K562 (cell line): Measurements from ENCODE around the gene MT1X. TPM values are rescaled to one million over a fixed set of nuclear protein-coding genes. Genes with fewer than 3 reads are reported as not detected.
"Not testable (repeated sequence)": the region's sequence is repeated elsewhere in the genome, so short reads cannot be mapped to it uniquely, and the experiment has no call there.

ENCODE experiments used
- ATAC-seq: fragments of 200-7000 bp; cut with Tn5 transposase; 3 replicates; pipeline ENCODE4 v1.9.1; 2020; ENCODE audit warnings: moderate library complexity
- BruUV-seq: library from RNA; stranded (reverse); fragments of 400-500 nt; replicated peaks from 2 replicates; lab custom pipeline; 2021; lab: Mats Ljungman, UMichigan
- CTCF ChIA-PET: fragments of 300-600 bp; formaldehyde crosslinking; extraction: SDS; loops from one replicate; lab custom pipeline; 2021; ENCODE audit warnings: low intra/inter-chr PET ratio; lab: Yijun Ruan, JAX
- POLR2A ChIA-PET: fragments of 300-600, 350-650 bp; sonication (Branson Sonifier 250); formaldehyde crosslinking; extraction: SDS; loops from one replicate; lab custom pipeline; 2021; ENCODE audit warnings: antibody characterized with exemption, inconsistent platforms; lab: Yijun Ruan, JAX
- DNase-seq, 4 experiments: peaks; one replicate each; pipeline versions ENCODE4 v3.0.0 to v3.0.0-alpha.2; 2011 to 2018; ENCODE audit warnings: low spot score in 3 of 4, mixed read lengths in 3 of 4; ENCODE audit errors: extremely low read depth in 1 of 4
- FAIRE-seq: peaks from 2 replicates; lab custom pipeline; 2011; peaks lifted over from hg19 to GRCh38; lab: Jason Lieb, UNC
- H2AFZ ChIP-seq: 2 replicates; pipeline ENCODE4 v1.6.0; 2011; ENCODE audit warnings: low read depth, low read length, control low read depth, inconsistent platforms
- H3K27ac ChIP-seq: fragments of 200-600 bp; 3 replicates; pipeline ENCODE4 v1.8.0; 2011; ENCODE audit warnings: low read depth, mild to moderate bottlenecking, control low read depth, inconsistent platforms, low read length, moderate library complexity, mixed read lengths; ENCODE audit errors: extremely low read depth
- H3K27me3 ChIP-seq, 2 experiments: fragments of 300-600 bp in 1 of 2; 2 replicates in 1 of 2; 3 replicates in 1 of 2; pipeline versions ENCODE4 v1.6.0 to v1.8.0; 2011; ENCODE audit warnings: inconsistent platforms in 2 of 2, low read length in 2 of 2, mild to moderate bottlenecking in 1 of 2, mixed read lengths in 1 of 2, moderate library complexity in 1 of 2; ENCODE audit not compliant: control insufficient read depth in 2 of 2, insufficient read depth in 2 of 2
- H3K36me3 ChIP-seq: fragments of 300-600 bp; 3 replicates; pipeline ENCODE4 v1.8.0; 2011; ENCODE audit warnings: mild to moderate bottlenecking, low read length, inconsistent platforms; ENCODE audit not compliant: control insufficient read depth, insufficient read depth
- H3K4me1 ChIP-seq, 2 experiments: fragments of 200-600 bp in 1 of 2; replicated peaks in 1 of 2; 2 replicates in 1 of 2; 3 replicates in 1 of 2; pipeline versions ENCODE4 v1.5.1 to v1.8.0; 2011; ENCODE audit warnings: inconsistent platforms in 2 of 2, low read length in 2 of 2, mild to moderate bottlenecking in 1 of 2, mixed read lengths in 1 of 2, moderate library complexity in 1 of 2; ENCODE audit not compliant: control insufficient read depth in 2 of 2, insufficient read depth in 2 of 2
- H3K4me2 ChIP-seq: 2 replicates; pipeline ENCODE4 v1.6.1; 2011; ENCODE audit warnings: low read length, control low read depth, inconsistent platforms, mixed read lengths; ENCODE audit not compliant: insufficient read depth
- H3K4me3 ChIP-seq: fragments of 200-600 bp; sonication (generic), shearing (Covaris generic); 2 replicates; pipeline ENCODE4 v1.5.1; 2016; ENCODE audit warnings: control low read depth, inconsistent platforms
- H3K79me2 ChIP-seq: fragments of 200-600 bp; 3 replicates; pipeline ENCODE4 v1.8.0; 2011; ENCODE audit warnings: low read length, inconsistent platforms; ENCODE audit not compliant: control insufficient read depth, insufficient read depth
- H3K9ac ChIP-seq, 2 experiments: 2 replicates each; pipeline versions ENCODE4 v1.6.0 to v1.6.1; 2011; ENCODE audit warnings: low read depth in 2 of 2, low read length in 2 of 2, control low read depth in 1 of 2, inconsistent platforms in 1 of 2, mild to moderate bottlenecking in 1 of 2, mixed read lengths in 1 of 2; ENCODE audit not compliant: insufficient read depth in 1 of 2
- H3K9me1 ChIP-seq: one replicate; pipeline ENCODE4 v1.6.0; 2011; ENCODE audit warnings: inconsistent platforms, mild to moderate bottlenecking, low read length, moderate library complexity; ENCODE audit not compliant: control insufficient read depth, insufficient read depth
- H3K9me3 ChIP-seq: replicated peaks from 2 replicates; pipeline ENCODE4 v1.5.1; 2011; ENCODE audit warnings: low read depth, low read length, inconsistent platforms; ENCODE audit not compliant: control insufficient read depth, insufficient read depth
- H4K20me1 ChIP-seq: replicated peaks from 2 replicates; pipeline ENCODE4 v1.6.1; 2011; ENCODE audit warnings: low read length, inconsistent platforms, mixed read lengths; ENCODE audit not compliant: control insufficient read depth, insufficient read depth
- HMG20A ChIP-seq: fragments of 450-650 bp; formaldehyde crosslinking; conservative IDR thresholded peaks from 2 replicates; pipeline ENCODE4 v1.4.0; 2020; ENCODE audit warnings: mild to moderate bottlenecking, mixed read lengths
- NRF1 ChIP-seq, 2 experiments: fragments of 450-650 bp; IDR thresholded peaks in 1 of 2; conservative IDR thresholded peaks in 1 of 2; 2 replicates each; pipeline ENCODE4 v1.6.1; 2014; ENCODE audit warnings: mild to moderate bottlenecking in 2 of 2
- PCBP1 ChIP-seq: fragments of 200-400 bp; formaldehyde crosslinking; IDR thresholded peaks from 2 replicates; pipeline ENCODE4 v1.6.1; 2018; ENCODE audit warnings: mild to moderate bottlenecking, low read depth, low read length; ENCODE audit not compliant: poor library complexity, severe bottlenecking
- WGBS: fragments of 100-300 bp; shearing (Covaris generic); methylation state at CpG from one replicate; pipeline ENCODE4 v1.1.6; 2016; ENCODE audit warnings: low coverage, mixed read lengths; ENCODE audit not compliant: insufficient coverage; ENCODE audit errors: missing lambda C conversion rate; 5-methylcytosine and 5-hydroxymethylcytosine counted together
- in situ Hi-C: fragments of 300-500 bp; cut with MboI; formaldehyde crosslinking; loops from 4 replicates; pipeline ENCODE4 v1.15.0; 2018; ENCODE audit warnings: inconsistent platforms, mixed read lengths
- intact Hi-C: fragments of 100-400 bp; cut with micrococcal nuclease; formaldehyde crosslinking; loops from 2 replicates; pipeline ENCODE4 v1.14.2; 2022
- polyA plus RNA-seq, 8 experiments: library from polyadenylated mRNA; depleted of rRNA in 4 of 8; stranded (reverse) in 5 of 8; unstranded in 3 of 8; fragments of >200 nt; fragmentation: Nextera tagmentation in 2 of 8; fragmentation: Illumina TruSeq in 1 of 8; extraction: Ambion mirVana in 2 of 8; extraction: Trizol in 1 of 8; gene quantifications; 2 replicates each; pipeline versions ENCODE4 v1.2.1 to v1.2.3, GENCODE V29; 2011 to 2014; ENCODE audit warnings: inconsistent platforms in 1 of 8, missing spikeins in 1 of 8
- total RNA-seq, 7 experiments: library from RNA; depleted of rRNA in 6 of 7; stranded (reverse); fragments of >200 nt in 6 of 7; fragmentation: Illumina TruSeq in 2 of 7; extraction: Trizol in 2 of 7; gene quantifications; 2 replicates each; pipeline versions ENCODE4 v1.2.1 to v1.2.3, GENCODE V29; 2011 to 2021; ENCODE audit warnings: low replicate concordance in 1 of 7

The MT1X gene
- total and polyA plus RNA-seq, 9 of the 15 experiments (the other 6 are each of a cell fraction or from before 2014, with no cell fraction given), result 4.9 to 22.8 (median 8.7) TPM

GRCh38 chr16:56669840-56670619 lies 12.2 kb upstream of the MT1X start:
- H3K36me3 ChIP-seq, result no peaks in the 10 kb centered on the region
- no peak overlapping the region for H3K4me2 ChIP-seq
- peaks cover 43 to 55% of the 10 kb centered on the region in 2 experiments for H3K27me3 ChIP-seq
- peaks cover 6% of the 10 kb centered on the region; the same call in 1 of the 2 replicates for H4K20me1 ChIP-seq
- H3K79me2 ChIP-seq, result no peaks in the 10 kb centered on the region
- H3K4me1 ChIP-seq, result peaks cover 0 to 5% of the 10 kb centered on the region in 2 experiments; a peak in 1 of 5 replicates
- FAIRE-seq (no peak), ATAC-seq (no peak), DNase-seq (no peak)
- H3K9me1 ChIP-seq, result no peaks in the 10 kb centered on the region
- intact Hi-C loops, result no loop called here
- no TSS peak for BruUV-seq
- 1% methylated on average over 18 of the region's 19 CpGs for WGBS
- in situ Hi-C loops, result no loop called here
- CTCF ChIA-PET, result interaction anchor here (0.7 kb wide), 1 partner anchor 93 kb away, joined by 3 read pairs; no protein-coding TSS in a partner anchor
- no peak overlapping the region for H3K4me3 ChIP-seq
- POLR2A ChIA-PET, result interaction anchor here (0.5 to 1.1 kb wide), 2 partner anchors 108 to 124 kb away, joined by 3 to 4 read pairs; no protein-coding TSS in a partner anchor
- H3K9ac ChIP-seq, result no peak overlapping the region
- no peak overlapping the region for H2AFZ ChIP-seq
- peak; percentile 81 to 84 for TF ChIP-seq NRF1 (conservative IDR thresholded peaks at IDR 0.05 in 1 of 2, IDR thresholded peaks at IDR 0.05 in 1 of 2)
- no peak for TF ChIP-seq HMG20A (CRISPR knock-in tag)
- H3K27ac ChIP-seq, result no peak overlapping the region
- H3K9me3 ChIP-seq, result no peaks in the 10 kb centered on the region

DNA sequence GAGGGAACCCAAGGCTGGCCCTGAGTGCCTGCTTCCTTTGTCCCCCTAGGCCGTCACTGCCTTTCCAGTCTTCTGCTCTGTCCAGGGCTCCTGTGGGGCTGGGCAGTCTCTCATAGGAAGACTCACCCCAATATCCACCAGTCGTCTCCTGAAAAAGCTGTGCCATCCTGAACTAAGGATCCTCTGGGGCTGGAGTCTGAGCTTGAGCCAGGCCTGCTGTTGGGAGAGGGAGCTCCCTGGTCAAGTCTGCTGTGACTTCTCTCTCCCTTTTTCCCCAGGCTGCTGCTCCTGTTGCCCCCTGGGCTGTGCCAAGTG lies 11.7 kb upstream of the MT1X start:
- WGBS, result 0% methylated on average over 2 of the region's 2 CpGs
- ATAC-seq, result no peak
- H3K79me2 ChIP-seq, result no peaks in the 10 kb centered on the region
- H3K4me2 ChIP-seq, result no peak overlapping the region
- no peak overlapping the region for H3K9ac ChIP-seq
- TF ChIP-seq NRF1 (conservative IDR thresholded peaks at IDR 0.05 in 1 of 2, IDR thresholded peaks at IDR 0.05 in 1 of 2) (peak; percentile 37 to 65), PCBP1 (no peak)
- no peak for FAIRE-seq
- no peaks in the 10 kb centered on the region for H3K9me3 ChIP-seq
- no peaks in the 10 kb centered on the region for H3K9me1 ChIP-seq
- BruUV-seq, result no TSS peak
- H3K4me1 ChIP-seq, result peaks cover 0 to 6% of the 10 kb centered on the region in 2 experiments; a peak in 1 of 5 replicates
- no peak for DNase-seq
- H3K36me3 ChIP-seq, result no peaks in the 10 kb centered on the region
- H3K27ac ChIP-seq, result no peak overlapping the region
- H3K27me3 ChIP-seq, result peaks cover 48 to 60% of the 10 kb centered on the region in 2 experiments
- POLR2A ChIA-PET, result interaction anchor here (0.6 kb wide), 1 partner anchor 806 kb away, joined by 3 read pairs; no protein-coding TSS in a partner anchor
- in situ Hi-C loops, result no loop called here
- intact Hi-C loops, result no loop called here
- peaks cover 6% of the 10 kb centered on the region; the same call in 1 of the 2 replicates for H4K20me1 ChIP-seq
- H3K4me3 ChIP-seq, result no peak overlapping the region
- CTCF ChIA-PET, result interaction anchor here (0.7 kb wide), 1 partner anchor 94 kb away, joined by 3 read pairs; no protein-coding TSS in a partner anchor
- H2AFZ ChIP-seq, result no peak overlapping the region

DNA sequence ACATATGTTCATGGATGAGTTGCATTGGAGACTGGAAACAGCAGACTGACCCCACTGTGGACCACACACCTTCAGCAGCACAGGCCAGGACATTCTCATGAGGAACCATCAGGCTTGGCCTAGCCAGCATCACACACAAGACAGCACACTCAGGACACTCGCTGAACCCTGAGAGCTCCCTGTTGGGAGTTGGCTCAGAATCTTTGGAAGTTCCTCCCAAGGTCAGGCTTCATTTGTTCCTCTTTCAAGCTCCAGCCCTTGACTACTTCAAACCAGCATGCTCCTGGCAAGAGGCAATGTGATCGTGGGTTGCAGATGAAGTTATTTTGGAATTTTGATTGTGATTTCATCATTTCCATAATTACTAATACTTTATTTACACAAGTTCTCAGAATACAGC lies 10.6 kb upstream of the MT1X start:
- CTCF ChIA-PET, H3K9ac ChIP-seq, ATAC-seq, H3K36me3 ChIP-seq, H3K79me2 ChIP-seq, intact Hi-C loops, FAIRE-seq, H2AFZ ChIP-seq, BruUV-seq, H3K4me3 ChIP-seq, H4K20me1 ChIP-seq, H3K9me1 ChIP-seq, H3K4me2 ChIP-seq, DNase-seq, H3K27ac ChIP-seq, in situ Hi-C loops, H3K9me3 ChIP-seq: not testable (repeated sequence)
- POLR2A ChIA-PET, result interaction anchor here (0.7 kb wide), 1 partner anchor 13 kb away, joined by 4 read pairs; no protein-coding TSS in a partner anchor
- 0% methylated on average over 2 of the region's 2 CpGs for WGBS
- Histone ChIP-seq H3K27me3 (peaks cover 46 to 63% of the 10 kb centered on the region in 2 experiments), H3K4me1 (peaks cover 0 to 11% of the 10 kb centered on the region in 2 experiments; a peak in 1 of 5 replicates)
